GM21360 (cell line): ENCODE data around the gene KCNIP4.

Experiments
- ATAC-seq: cut with Tn5 transposase; IDR thresholded peaks from one replicate; pipeline ENCODE4 v1.9.1; 2021; ENCODE audit warnings: mild to moderate bottlenecking, moderate library complexity; ENCODE audit not compliant: unreplicated experiment

The KCNIP4 gene

GRCh38 chr4:21901831-21902230 is 46.7 kb downstream of the KCNIP4 start:
- no peak for ATAC-seq

GRCh38 chr4:21901281-21901680 is 47.3 kb downstream of the KCNIP4 start:
- ATAC-seq = no peak

- no peak for ATAC-seq
These were observed 48.4 kb downstream of the KCNIP4 start for GRCh38 chr4:21900211-21900610.

- ATAC-seq = no peak
These were observed 50.5 kb downstream of the KCNIP4 start for GRCh38 chr4:21898101-21898500.

- no peak for ATAC-seq
These were observed 51.8 kb downstream of the KCNIP4 start for GRCh38 chr4:21896767-21897166.

- no peak for ATAC-seq
These were observed 55.4 kb downstream of the KCNIP4 start for GRCh38 chr4:21893136-21893535.

GRCh38 chr4:21890231-21890630 is 58.3 kb downstream of the KCNIP4 start:
- no peak for ATAC-seq

- ATAC-seq = peak; percentile 65
These were observed 60.2 kb downstream of the KCNIP4 start for GRCh38 chr4:21888195-21888976.

GRCh38 chr4:21887481-21887880 is 61.1 kb downstream of the KCNIP4 start:
- ATAC-seq = no peak

GRCh38 chr4:21885770-21886169 is 62.8 kb downstream of the KCNIP4 start:
- no peak for ATAC-seq

- ATAC-seq = no peak
These were observed 63.3 kb downstream of the KCNIP4 start for GRCh38 chr4:21885241-21885640.

- no peak for ATAC-seq
These were observed 64.0 kb downstream of the KCNIP4 start for GRCh38 chr4:21884615-21885014.

- no peak for ATAC-seq
These were observed 66.3 kb downstream of the KCNIP4 start for GRCh38 chr4:21882051-21882839.

GRCh38 chr4:21879187-21879586 is 69.4 kb downstream of the KCNIP4 start:
- no peak for ATAC-seq

- no peak for ATAC-seq
These were observed 71.9 kb downstream of the KCNIP4 start for GRCh38 chr4:21876711-21877110.

- ATAC-seq = no peak
These were observed 75.4 kb downstream of the KCNIP4 start for GRCh38 chr4:21873145-21873544.

- no peak for ATAC-seq
These were observed 76.5 kb downstream of the KCNIP4 start for GRCh38 chr4:21872101-21872500.

- ATAC-seq = no peak
These were observed 78.4 kb downstream of the KCNIP4 start for GRCh38 chr4:21869978-21870745.

GRCh38 chr4:21864686-21865085 is 83.9 kb downstream of the KCNIP4 start:
- ATAC-seq = no peak

GRCh38 chr4:21862917-21863316 is 85.7 kb downstream of the KCNIP4 start:
- ATAC-seq = no peak

GRCh38 chr4:21858971-21859370 is 89.6 kb downstream of the KCNIP4 start:
- ATAC-seq = no peak
